Measurements from ENCODE around the gene ZNF625.

Gene ZNF625

GRCh38 chr19:12156223-12157058 is at the start of gene ZNF625:
TSS of gene ZNF625 (minus strand) at chr19:12156734. CDS start at chr19:12156558, 176 bp downstream.
- peak; percentile 55 for DNase-seq

- DNase-seq = no peak
Observed at GRCh38 chr19:12205296-12205695, 48.8 kb upstream of the ZNF625 start.

GRCh38 chr19:12202250-12202649 is 45.7 kb upstream of the ZNF625 start:
- DNase-seq = peak; percentile 28 to 46

GRCh38 chr19:12199757-12200419 is 43.4 kb upstream of the ZNF625 start:
- no peak for DNase-seq

GRCh38 chr19:12198136-12198535 is 41.6 kb upstream of the ZNF625 start:
- DNase-seq = no peak

- no peak for DNase-seq
Observed at GRCh38 chr19:12194827-12195731, 38.5 kb upstream of the ZNF625 start.

- no peak for DNase-seq
Observed at GRCh38 chr19:12187625-12188024, 31.1 kb upstream of the ZNF625 start.

- DNase-seq = no peak
Observed at GRCh38 chr19:12180377-12180776, 23.8 kb upstream of the ZNF625 start.

- no peak for DNase-seq
Observed at GRCh38 chr19:12166626-12167025, 10.1 kb upstream of the ZNF625 start.

- no peak for DNase-seq
Observed at GRCh38 chr19:12163826-12164225, 7.3 kb upstream of the ZNF625 start.

GRCh38 chr19:12162882-12163806 is 6.6 kb upstream of the ZNF625 start, which contains the start of gene ZNF136:
TSS of gene ZNF136 (plus strand) at chr19:12163096. CDS start at chr19:12163204, 108 bp downstream.
- peak; percentile 85 to 93 for DNase-seq

- no peak for DNase-seq
Observed at GRCh38 chr19:12162513-12162881, 6.0 kb upstream of the ZNF625 start.

GRCh38 chr19:12159773-12160414 is 3.4 kb upstream of the ZNF625 start:
- DNase-seq = no peak

- no peak for DNase-seq
Observed at GRCh38 chr19:12155324-12155860, 1.1 kb downstream of the ZNF625 start.

GRCh38 chr19:12145348-12145747 is 11.2 kb downstream of the ZNF625 start:
- DNase-seq = no peak

GRCh38 chr19:12141405-12141736 is 15.2 kb downstream of the ZNF625 start:
- no peak for DNase-seq

- DNase-seq = peak; percentile 84 to 85
Observed at GRCh38 chr19:12140545-12141404, 15.8 kb downstream of the ZNF625 start.

- peak; percentile 90 to 91 for DNase-seq
Observed at GRCh38 chr19:12139885-12140544, 16.5 kb downstream of the ZNF625 start, which contains the start of gene ZNF20. TSS of gene ZNF20 (minus strand) at chr19:12140350. CDS start at chr19:12140182, 168 bp downstream.

GRCh38 chr19:12139269-12139668 is 17.3 kb downstream of the ZNF625 start:
- no peak for DNase-seq

All from AML-193 (cell line).